ENCODE data around the gene MYRIP. TPM values are rescaled to one million over a fixed set of nuclear protein-coding genes. Genes with fewer than 3 reads are reported as not detected.

The MYRIP gene
- total and polyA plus RNA-seq, 2 of the 4 experiments (the other 2 are of a cell fraction), result not detected

GRCh38 chr3:40055956-40056355 lies 246.5 kb downstream of the MYRIP start:
- WGBS, 2 experiments (ENCODE audit: extremely low coverage in 2 of 2, insufficient read length in 1 of 2), result no CpG with 5 or more reads among the region's 3 CpGs
- Histone ChIP-seq H2BK120ac (ENCODE audit: low read depth, low read length) (no peak overlapping the region), H3K4me1 (ENCODE audit: control insufficient read depth, insufficient read depth, low read length) (no peaks in the 10 kb centered on the region), H2BK15ac (ENCODE audit: low read depth, low read length) (no peak overlapping the region), H3K9me3 (ENCODE audit: control insufficient read depth, insufficient read depth, low read length) (peaks cover 6% of the 10 kb centered on the region; the same call in 1 of the 2 replicates), H3K23ac (ENCODE audit: low read depth, low read length) (no peak overlapping the region), H4K5ac (ENCODE audit: low read depth, low read length) (no peak overlapping the region), H3K36me3 (ENCODE audit: control insufficient read depth, insufficient read depth, low read length) (no peaks in the 10 kb centered on the region), H3K56ac (ENCODE audit: extremely low read depth, insufficient read depth, low read length) (no peak overlapping the region), H3K9me1 (ENCODE audit: insufficient read depth, low read length) (no peaks in the 10 kb centered on the region), H3K27ac (ENCODE audit: insufficient read depth, low read length) (no peak overlapping the region), H3K4me2 (ENCODE audit: low read depth, low read length) (no peak overlapping the region), H3K9ac (ENCODE audit: low read depth, low read length) (no peak overlapping the region), H3K4me3 (ENCODE audit: insufficient read depth, low read depth, low read length) (no peak overlapping the region), H2AFZ (replicated peaks; ENCODE audit: low read length, poor library complexity) (no peak overlapping the region), H3K4ac (ENCODE audit: low read depth, low read length) (no peak overlapping the region), H4K91ac (ENCODE audit: insufficient read depth, low read depth, low read length) (no peak overlapping the region), H3K27me3 (ENCODE audit: control insufficient read depth, insufficient read depth, low read length) (no peaks in the 10 kb centered on the region), H4K8ac (ENCODE audit: low read depth in 2 of 2, low read length in 2 of 2) (no peak overlapping the region), H2BK20ac (ENCODE audit: low read depth, low read length) (no peak overlapping the region), H3K14ac (replicated peaks; ENCODE audit: low read depth, low read length) (no peak overlapping the region), H2AK9ac (replicated peaks; ENCODE audit: low read depth, low read length, poor library complexity) (no peak overlapping the region), H3K79me1 (ENCODE audit: low read depth in 1 of 2, low read length in 2 of 2) (no peaks in the 10 kb centered on the region), H2BK5ac (ENCODE audit: low read depth, low read length, poor library complexity, severe bottlenecking) (no peak overlapping the region), H3K18ac (ENCODE audit: low read depth, low read length) (no peak overlapping the region), H4K20me1 (ENCODE audit: insufficient read depth, low read length) (no peaks in the 10 kb centered on the region), H2AK5ac (ENCODE audit: low read depth, low read length) (no peak overlapping the region)
- intact Hi-C loops (cut with micrococcal nuclease), result no loop called here
- DNase-seq (no peak), ATAC-seq (ENCODE audit: low read depth) (no peak)
- CTCF ChIA-PET, result no interaction called here
- POLR2A ChIA-PET (ENCODE audit: unreplicated experiment), result no interaction called here
- TF ChIP-seq, protein P1, sequence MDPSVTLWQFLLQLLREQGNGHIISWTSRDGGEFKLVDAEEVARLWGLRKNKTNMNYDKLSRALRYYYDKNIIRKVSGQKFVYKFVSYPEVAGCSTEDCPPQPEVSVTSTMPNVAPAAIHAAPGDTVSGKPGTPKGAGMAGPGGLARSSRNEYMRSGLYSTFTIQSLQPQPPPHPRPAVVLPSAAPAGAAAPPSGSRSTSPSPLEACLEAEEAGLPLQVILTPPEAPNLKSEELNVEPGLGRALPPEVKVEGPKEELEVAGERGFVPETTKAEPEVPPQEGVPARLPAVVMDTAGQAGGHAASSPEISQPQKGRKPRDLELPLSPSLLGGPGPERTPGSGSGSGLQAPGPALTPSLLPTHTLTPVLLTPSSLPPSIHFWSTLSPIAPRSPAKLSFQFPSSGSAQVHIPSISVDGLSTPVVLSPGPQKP (IDR thresholded peaks at IDR 0.05; ENCODE audit: borderline replicate concordance, low read depth, low read length), result no peak
- TF ChIP-seq MAFK (IDR thresholded peaks at IDR 0.05; ENCODE audit: low read depth, low read length), result no peak
- no peak for TF ChIP-seq NFE2L2 (IDR thresholded peaks at IDR 0.05; ENCODE audit: low read depth, low read length)
- no peak for TF ChIP-seq CHD1 (IDR thresholded peaks at IDR 0.05; ENCODE audit: low read depth, low read length)
- no peak for TF ChIP-seq RAD21 (IDR thresholded peaks at IDR 0.05; ENCODE audit: low read length)
- in situ Hi-C loops (cut with MboI; ENCODE audit: low sequenced_read_pairs), result no loop called here
- no TSS peak for BruUV-seq (replicated peaks)
- dilution Hi-C loops (cut with HindIII; ENCODE audit: low sequenced_read_pairs, unreplicated experiment), result no loop called here
